Ovary (tissue), 3 donors: Measurements from ENCODE around the gene PSMC1.

Experiments
- EP300 ChIP-seq: sonication (generic); formaldehyde crosslinking; IDR thresholded peaks from one replicate; pipeline ENCODE4 v1.6.1; 2017; ENCODE audit warnings: antibody characterized with exemption
- TF ChIP-seq, protein P1 (sequence below), 3 donors: fragments of 450-650 bp in 2 of 3; fragments of 200-600 bp in 1 of 3; IDR thresholded peaks; one replicate each; pipeline versions ENCODE4 v1.5.1 to v1.8.0; 2016 to 2022; ENCODE audit warnings: antibody characterized with exemption in 3 of 3, mild to moderate bottlenecking in 1 of 3
- donor health status: DM: no; HTN: no; CAD: no.

GRCh38 chr14:90305176-90305601 lies 48.8 kb downstream of the PSMC1 start:
- no peak for TF ChIP-seq EP300
- TF ChIP-seq, protein P1, sequence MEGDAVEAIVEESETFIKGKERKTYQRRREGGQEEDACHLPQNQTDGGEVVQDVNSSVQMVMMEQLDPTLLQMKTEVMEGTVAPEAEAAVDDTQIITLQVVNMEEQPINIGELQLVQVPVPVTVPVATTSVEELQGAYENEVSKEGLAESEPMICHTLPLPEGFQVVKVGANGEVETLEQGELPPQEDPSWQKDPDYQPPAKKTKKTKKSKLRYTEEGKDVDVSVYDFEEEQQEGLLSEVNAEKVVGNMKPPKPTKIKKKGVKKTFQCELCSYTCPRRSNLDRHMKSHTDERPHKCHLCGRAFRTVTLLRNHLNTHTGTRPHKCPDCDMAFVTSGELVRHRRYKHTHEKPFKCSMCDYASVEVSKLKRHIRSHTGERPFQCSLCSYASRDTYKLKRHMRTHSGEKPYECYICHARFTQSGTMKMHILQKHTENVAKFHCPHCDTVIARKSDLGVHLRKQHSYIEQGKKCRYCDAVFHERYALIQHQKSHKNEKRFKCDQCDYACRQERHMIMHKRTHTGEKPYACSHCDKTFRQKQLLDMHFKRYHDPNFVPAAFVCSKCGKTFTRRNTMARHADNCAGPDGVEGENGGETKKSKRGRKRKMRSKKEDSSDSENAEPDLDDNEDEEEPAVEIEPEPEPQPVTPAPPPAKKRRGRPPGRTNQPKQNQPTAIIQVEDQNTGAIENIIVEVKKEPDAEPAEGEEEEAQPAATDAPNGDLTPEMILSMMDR (IDR thresholded peaks at IDR 0.05): no peak
